Keratinocyte (primary cell): ENCODE measurements around the gene INS. TPM values are rescaled to one million over a fixed set of nuclear protein-coding genes. Genes with fewer than 3 reads are reported as not detected.

Experiments used
- DNase-seq: peaks from one replicate; pipeline ENCODE4 v3.0.0-alpha.2; 2011; ENCODE audit warnings: low read depth, missing footprints, low spot score
- FAIRE-seq: peaks from 2 replicates; lab custom pipeline; 2011; peaks lifted over from hg19 to GRCh38; lab: Jason Lieb, UNC
- H2AFZ ChIP-seq: 2 replicates; pipeline ENCODE4 v1.6.0; 2012; ENCODE audit warnings: low read length, control low read depth, inconsistent platforms; ENCODE audit not compliant: control insufficient read depth
- H3K27ac ChIP-seq: 2 replicates; pipeline ENCODE4 v1.5.1; 2011; ENCODE audit warnings: low read length; ENCODE audit not compliant: control insufficient read depth, insufficient read depth
- H3K27me3 ChIP-seq: 3 replicates; pipeline ENCODE4 v1.6.0; 2011; ENCODE audit warnings: low read length; ENCODE audit not compliant: control insufficient read depth, insufficient read depth; ENCODE audit errors: extremely low read depth
- H3K36me3 ChIP-seq, 2 experiments: 2 replicates in 1 of 2; 3 replicates in 1 of 2; pipeline ENCODE4 v1.5.1; 2011; ENCODE audit warnings: low read length in 2 of 2, mild to moderate bottlenecking in 1 of 2; ENCODE audit not compliant: control insufficient read depth in 2 of 2, insufficient read depth in 2 of 2; ENCODE audit errors: extremely low read depth in 1 of 2
- H3K4me1 ChIP-seq: 3 replicates; pipeline ENCODE4 v1.5.1; 2011; ENCODE audit warnings: low read length; ENCODE audit not compliant: control insufficient read depth, insufficient read depth; ENCODE audit errors: extremely low read depth
- H3K4me2 ChIP-seq: 3 replicates; pipeline ENCODE4 v1.6.0; 2011; ENCODE audit warnings: low read depth, low read length; ENCODE audit not compliant: control insufficient read depth, insufficient read depth; ENCODE audit errors: extremely low read depth
- H3K4me3 ChIP-seq, 3 experiments: fragments of 200-600 bp in 1 of 3; sonication (generic) in 1 of 3; 2 replicates in 2 of 3; 3 replicates in 1 of 3; pipeline ENCODE4 v1.5.1; 2011 to 2016; ENCODE audit warnings: low read length in 3 of 3, mild to moderate bottlenecking in 3 of 3, control low read depth in 2 of 3, inconsistent platforms in 1 of 3, low read depth in 1 of 3, mixed read lengths in 1 of 3, mixed run types in 1 of 3, moderate library complexity in 1 of 3; ENCODE audit not compliant: control insufficient read depth in 2 of 3, insufficient read depth in 2 of 3; ENCODE audit errors: extremely low read depth in 1 of 3
- H3K79me2 ChIP-seq: 2 replicates; pipeline ENCODE4 v1.6.0; 2012; ENCODE audit warnings: low read length; ENCODE audit not compliant: control insufficient read depth, insufficient read depth
- H3K9ac ChIP-seq: 3 replicates; pipeline ENCODE4 v1.6.0; 2011; ENCODE audit warnings: low read length; ENCODE audit not compliant: control insufficient read depth, insufficient read depth; ENCODE audit errors: extremely low read depth
- H3K9me1 ChIP-seq: 3 replicates; pipeline ENCODE4 v1.6.0; 2011; ENCODE audit warnings: low read length; ENCODE audit not compliant: control insufficient read depth, insufficient read depth; ENCODE audit errors: extremely low read depth
- H3K9me3 ChIP-seq: 2 replicates; pipeline ENCODE4 v1.5.1; 2012; ENCODE audit warnings: low read depth, low read length; ENCODE audit not compliant: control insufficient read depth
- H4K20me1 ChIP-seq: 3 replicates; pipeline ENCODE4 v1.6.0; 2011; ENCODE audit warnings: low read length; ENCODE audit not compliant: control insufficient read depth, insufficient read depth; ENCODE audit errors: extremely low read depth
- CTCF ChIP-seq, 3 experiments: IDR thresholded peaks in 1 of 3; conservative IDR thresholded peaks in 1 of 3; optimal IDR thresholded peaks in 1 of 3; 2 replicates in 2 of 3; 3 replicates in 1 of 3; pipeline versions ENCODE3 to v1.5.1; 2011; ENCODE audit warnings: low read length in 3 of 3, mild to moderate bottlenecking in 3 of 3, moderate library complexity in 2 of 3, control low read depth in 1 of 3, inconsistent platforms in 1 of 3; ENCODE audit not compliant: insufficient read depth in 2 of 3; ENCODE audit errors: extremely low read depth in 1 of 3
- EZH2 ChIP-seq: IDR thresholded peaks from one replicate; pipeline ENCODE4 v1.6.1; 2012; ENCODE audit warnings: inconsistent platforms, mild to moderate bottlenecking, low read length, moderate library complexity
- dilution Hi-C: fragments of 300-500 bp; cut with MboI; formaldehyde crosslinking; loops from one replicate; pipeline ENCODE4 v1.7.0; 2020; ENCODE audit warnings: low sequenced_read_pairs; ENCODE audit not compliant: extremely low pct_ligation_motif_present
- polyA plus RNA-seq, 5 experiments: library from polyadenylated mRNA; depleted of rRNA in 3 of 5; stranded (reverse) in 3 of 5; stranded (forward) in 1 of 5; unstranded in 1 of 5; fragments of >200 nt; gene quantifications; 1 replicate in 1 of 5; 2 replicates in 3 of 5; 3 replicates in 1 of 5; pipeline versions ENCODE4 v1.2.1 to v1.2.3, GENCODE V29; 2011 to 2012; ENCODE audit warnings: missing spikeins in 2 of 5, low read depth in 1 of 5, low replicate concordance in 1 of 5

The INS gene
- polyA plus RNA-seq, 1 donor (not counting 4 experiments of a cell fraction or from before 2014, with no cell fraction given), result not detected

GRCh38 chr11:2191883-2192282 is 30.9 kb upstream of the INS start:
- Histone ChIP-seq H3K27ac (no peak overlapping the region), H3K4me1 (peaks cover 6% of the 10 kb centered on the region), H3K27me3 (peaks cover 12% of the 10 kb centered on the region), H3K36me3 (no peaks in the 10 kb centered on the region), H3K79me2 (no peaks in the 10 kb centered on the region), H3K9me1 (no peaks in the 10 kb centered on the region), H3K9me3 (no peaks in the 10 kb centered on the region), H2AFZ (no peak overlapping the region), H3K4me2 (no peak overlapping the region), H3K9ac (no peak overlapping the region), H3K4me3 (no peak overlapping the region), H4K20me1 (no peaks in the 10 kb centered on the region)
- FAIRE-seq (no peak), DNase-seq (no peak)
- dilution Hi-C loops, result no loop called here
- TF ChIP-seq EZH2, result no peak
- TF ChIP-seq CTCF (optimal IDR thresholded peaks at IDR 0.05 in 1 of 3, IDR thresholded peaks at IDR 0.05 in 1 of 3, conservative IDR thresholded peaks at IDR 0.05 in 1 of 3; ENCODE audit: extremely low read depth in 1 of 3, insufficient read depth in 2 of 3, low read length in 3 of 3), result no peak

- FAIRE-seq (no peak), DNase-seq (no peak)
- peaks cover 1% of the 10 kb centered on the region for H3K27me3 ChIP-seq
- peaks cover 11% of the 10 kb centered on the region for H3K4me1 ChIP-seq
- TF ChIP-seq EZH2 (no peak), CTCF (optimal IDR thresholded peaks at IDR 0.05 in 1 of 3, IDR thresholded peaks at IDR 0.05 in 1 of 3, conservative IDR thresholded peaks at IDR 0.05 in 1 of 3; ENCODE audit: extremely low read depth in 1 of 3, insufficient read depth in 2 of 3, low read length in 3 of 3) (no peak)
- no peak overlapping the region for H3K4me3 ChIP-seq
- no peaks in the 10 kb centered on the region for H3K9me1 ChIP-seq
- H3K9ac ChIP-seq, result no peak overlapping the region
- no peaks in the 10 kb centered on the region for H3K79me2 ChIP-seq
- no peak overlapping the region for H3K27ac ChIP-seq
- peak overlapping the region; percentile 12 for H3K4me2 ChIP-seq
- H3K36me3 ChIP-seq, result no peaks in the 10 kb centered on the region
- no peaks in the 10 kb centered on the region for H3K9me3 ChIP-seq
- H2AFZ ChIP-seq, result no peak overlapping the region
- dilution Hi-C loops, result no loop called here
- no peaks in the 10 kb centered on the region for H4K20me1 ChIP-seq
Observed at GRCh38 chr11:2190657-2191471, 29.9 kb upstream of the INS start.
